Liver (tissue), 9 donors: ENCODE measurements around the gene PIGH. TPM values are rescaled to one million over a fixed set of nuclear protein-coding genes. Genes with fewer than 3 reads are reported as not detected.

Experiments used
- DNase-seq: peaks from one replicate; pipeline ENCODE4 v3.0.0-alpha.2; 2017; ENCODE audit warnings: low spot score
- H3K27ac ChIP-seq, 2 donors: one replicate each; pipeline ENCODE4 v1.7.0; 2013; ENCODE audit warnings: inconsistent platforms in 2 of 2, low read length in 2 of 2, control low read depth in 1 of 2, low read depth in 1 of 2, mild to moderate bottlenecking in 1 of 2
- H3K27me3 ChIP-seq, 4 donors: one replicate each; pipeline versions ENCODE4 v1.6.1 to v1.7.0; 2013; ENCODE audit warnings: low read length in 3 of 4, inconsistent platforms in 1 of 4, mild to moderate bottlenecking in 1 of 4, moderate library complexity in 1 of 4; ENCODE audit not compliant: control insufficient read depth in 4 of 4, insufficient read depth in 4 of 4
- H3K36me3 ChIP-seq, 4 donors: one replicate each; pipeline versions ENCODE4 v1.6.1 to v1.7.0; 2013; ENCODE audit warnings: low read length in 3 of 4, mild to moderate bottlenecking in 3 of 4, low read depth in 1 of 4, moderate library complexity in 1 of 4; ENCODE audit not compliant: control insufficient read depth in 4 of 4, insufficient read depth in 3 of 4
- H3K4me1 ChIP-seq, 4 donors: one replicate each; pipeline versions ENCODE4 v1.6.1 to v1.7.0; 2013; ENCODE audit warnings: low read length in 3 of 4, mild to moderate bottlenecking in 3 of 4, moderate library complexity in 1 of 4; ENCODE audit not compliant: control insufficient read depth in 4 of 4, insufficient read depth in 4 of 4
- H3K4me3 ChIP-seq, 3 donors: one replicate each; pipeline versions ENCODE4 v1.6.1 to v1.7.0; 2013; ENCODE audit warnings: low read length in 3 of 3, control low read depth in 1 of 3, low read depth in 1 of 3, mild to moderate bottlenecking in 1 of 3
- H3K9ac ChIP-seq, 2 donors: one replicate each; pipeline ENCODE4 v1.7.0; 2013; ENCODE audit warnings: low read length in 2 of 2, mild to moderate bottlenecking in 2 of 2, moderate library complexity in 2 of 2, control low read depth in 1 of 2, low read depth in 1 of 2
- H3K9me3 ChIP-seq, 4 donors: one replicate each; pipeline versions ENCODE4 v1.6.1 to v1.7.0; 2013; ENCODE audit warnings: low read length in 3 of 4; ENCODE audit not compliant: control insufficient read depth in 4 of 4
- CTCF ChIP-seq: fragments of 150-350 bp; IDR thresholded peaks from 2 replicates; pipeline ENCODE4 v1.5.1; 2017; ENCODE audit warnings: improper control_type of control experiment, low read depth, low read length; ENCODE audit not compliant: missing input control
- EGR1 ChIP-seq, 2 donors: IDR thresholded peaks; 2 replicates each; pipeline ENCODE4 v1.6.1; 2016 to 2018; ENCODE audit warnings: antibody characterized with exemption in 2 of 2, low read depth in 2 of 2
- FOXA1 ChIP-seq: IDR thresholded peaks from 2 replicates; pipeline ENCODE4 v1.6.1; 2016; ENCODE audit warnings: antibody characterized with exemption
- FOXA2 ChIP-seq: IDR thresholded peaks from 2 replicates; pipeline ENCODE4 v1.6.1; 2016; ENCODE audit warnings: antibody characterized with exemption
- GABPA ChIP-seq, 2 donors: IDR thresholded peaks in 1 of 2; conservative IDR thresholded peaks in 1 of 2; 2 replicates each; pipeline ENCODE4 v1.6.1; 2016; ENCODE audit warnings: antibody characterized with exemption in 2 of 2, mild to moderate bottlenecking in 1 of 2, moderate library complexity in 1 of 2
- HNF4A ChIP-seq, 2 donors: conservative IDR thresholded peaks; 2 replicates each; pipeline ENCODE4 v1.6.1; 2016; ENCODE audit warnings: antibody characterized with exemption in 2 of 2, mild to moderate bottlenecking in 2 of 2
- HNF4G ChIP-seq: IDR thresholded peaks from 2 replicates; pipeline ENCODE4 v1.6.1; 2016; ENCODE audit warnings: antibody characterized with exemption
- JUND ChIP-seq, 2 donors: IDR thresholded peaks; 2 replicates each; pipeline ENCODE4 v1.6.1; 2016; ENCODE audit warnings: antibody characterized with exemption in 2 of 2
- NR2F2 ChIP-seq: IDR thresholded peaks from 2 replicates; pipeline ENCODE4 v1.6.1; 2016; ENCODE audit warnings: antibody characterized with exemption
- RAD21 ChIP-seq, 2 donors: IDR thresholded peaks; 2 replicates each; pipeline ENCODE4 v1.6.1; 2016; ENCODE audit warnings: antibody characterized with exemption in 2 of 2, mild to moderate bottlenecking in 2 of 2
- REST ChIP-seq: IDR thresholded peaks from 2 replicates; pipeline ENCODE4 v1.6.1; 2016; ENCODE audit warnings: antibody characterized with exemption, mild to moderate bottlenecking
- RXRA ChIP-seq, 2 donors: IDR thresholded peaks; 2 replicates each; pipeline ENCODE4 v1.6.1; 2017 to 2018; ENCODE audit warnings: antibody characterized with exemption in 2 of 2, mild to moderate bottlenecking in 1 of 2
- SP1 ChIP-seq: IDR thresholded peaks from 2 replicates; pipeline ENCODE4 v1.6.1; 2018; ENCODE audit warnings: antibody characterized with exemption, mild to moderate bottlenecking
- TAF1 ChIP-seq: conservative IDR thresholded peaks from 2 replicates; pipeline ENCODE4 v1.6.1; 2016; ENCODE audit warnings: antibody characterized with exemption, mild to moderate bottlenecking
- YY1 ChIP-seq: IDR thresholded peaks from 2 replicates; pipeline ENCODE4 v1.6.1; 2016; ENCODE audit warnings: antibody characterized with exemption, mild to moderate bottlenecking
- ZBTB33 ChIP-seq: IDR thresholded peaks from 2 replicates; pipeline ENCODE4 v1.6.1; 2016; ENCODE audit warnings: antibody characterized with exemption
- WGBS: extraction: QIAGEN DNeasy Blood & Tissue Kit; methylation state at CpG from one replicate; pipeline ENCODE4 v1.1.7; 2013; 5-methylcytosine and 5-hydroxymethylcytosine counted together
- polyA plus RNA-seq, 2 donors: library from polyadenylated mRNA; stranded (reverse) in 1 of 2; unstranded in 1 of 2; fragments of 200-250 nt in 1 of 2; fragments of >200 nt in 1 of 2; fragmentation: Nextera tagmentation in 1 of 2; extraction: Ambion mirVana in 1 of 2; gene quantifications; one replicate each; pipeline versions ENCODE4 v1.2.1 to v1.2.3, GENCODE V29; 2013 to 2015
- total RNA-seq, 2 donors: library from RNA; depleted of rRNA; stranded (reverse); fragments of >200 nt; gene quantifications; one replicate each; pipeline ENCODE4 v1.2.3, GENCODE V29; 2014
- TF ChIP-seq, protein P1 (sequence below): IDR thresholded peaks from 2 replicates; pipeline ENCODE4 v1.6.1; 2016; ENCODE audit warnings: antibody characterized with exemption
- TF ChIP-seq, protein P2 (sequence below): IDR thresholded peaks from 2 replicates; pipeline ENCODE4 v1.6.1; 2016; ENCODE audit warnings: antibody characterized with exemption
- donor health status: healthy.
- donor health status: healthy.
- donor health status: healthy.
- donor health status: healthy.
- donor health status: healthy.

Gene PIGH
- total and polyA plus RNA-seq, 4 donors: 14.2 to 36.1 (median 21.7) TPM

DNA sequence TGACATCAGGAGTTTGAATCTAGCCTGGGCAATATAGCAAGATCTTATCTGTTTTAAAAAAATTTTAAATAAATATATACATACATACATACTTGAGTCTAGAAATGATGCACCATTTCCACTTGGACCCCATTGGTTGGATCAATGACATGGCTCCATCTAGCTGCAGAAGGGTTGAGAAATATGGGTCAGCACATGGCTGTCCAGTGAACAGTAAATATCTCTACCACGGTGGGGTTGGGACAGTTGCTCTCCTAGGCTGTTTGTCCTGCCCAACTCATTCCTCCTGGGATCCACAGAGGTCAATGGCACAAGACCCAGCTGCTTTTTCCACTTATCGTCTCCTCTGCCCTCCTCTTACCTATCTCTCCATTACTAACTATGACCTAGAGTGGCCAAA, 43.4 kb downstream of the PIGH start (continued):
- TF ChIP-seq CTCF (no peak), EGR1 (IDR thresholded peaks at IDR 0.05; ENCODE audit: low read depth in 2 of 2) (no peak), FOXA1 (no peak)

DNA sequence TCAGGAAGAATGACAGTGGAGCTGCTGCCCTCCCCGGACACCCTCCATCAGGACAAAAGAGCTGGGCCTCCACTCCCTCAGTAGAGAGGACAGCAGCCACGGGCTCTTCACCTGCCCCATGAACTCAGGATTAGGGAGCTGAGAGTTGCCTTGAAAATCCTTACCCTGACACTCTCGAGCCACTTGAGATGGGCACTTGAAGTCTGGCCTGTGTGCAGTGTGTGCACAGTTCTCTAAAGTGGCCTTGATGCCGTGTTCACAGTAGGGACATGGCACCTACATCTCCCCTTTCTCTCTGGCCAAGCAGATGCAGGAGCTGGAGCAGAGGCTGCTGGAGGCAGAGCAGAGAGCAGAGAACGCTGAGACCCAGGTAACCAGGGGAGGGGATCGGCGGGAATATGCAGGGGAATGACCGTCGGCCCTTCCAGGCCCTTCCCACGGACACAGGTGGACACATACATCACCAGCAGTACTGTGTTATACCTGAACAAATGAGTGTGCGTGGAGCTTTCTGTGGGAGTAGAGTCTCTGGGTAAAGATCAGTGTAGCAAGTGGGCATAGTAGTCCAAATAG, 44.5 kb downstream of the PIGH start:
- Histone ChIP-seq H3K36me3 (no peaks in the 10 kb centered on the region), H3K27ac (no peak overlapping the region), H3K9ac (no peak overlapping the region), H3K4me3 (no peak overlapping the region), H3K4me1 (no peaks in the 10 kb centered on the region), H3K9me3 (no peaks in the 10 kb centered on the region), H3K27me3 (no peaks in the 10 kb centered on the region)
- TF ChIP-seq GABPA (IDR thresholded peaks at IDR 0.05 in 1 of 2, conservative IDR thresholded peaks at IDR 0.05 in 1 of 2) (no peak), SP1 (no peak)
- no peak for DNase-seq
- WGBS: 87% methylated on average over 11 of the region's 11 CpGs

- H3K9me3 ChIP-seq: no peaks in the 10 kb centered on the region
- H3K36me3 ChIP-seq: no peaks in the 10 kb centered on the region
- DNase-seq: no peak
- no peak overlapping the region for H3K4me3 ChIP-seq
- no peak for TF ChIP-seq YY1
- no peak for TF ChIP-seq RXRA (IDR thresholded peaks at IDR 0.05)
- TF ChIP-seq, protein P1, sequence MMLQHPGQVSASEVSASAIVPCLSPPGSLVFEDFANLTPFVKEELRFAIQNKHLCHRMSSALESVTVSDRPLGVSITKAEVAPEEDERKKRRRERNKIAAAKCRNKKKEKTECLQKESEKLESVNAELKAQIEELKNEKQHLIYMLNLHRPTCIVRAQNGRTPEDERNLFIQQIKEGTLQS: no peak
- no peak for TF ChIP-seq TAF1
- TF ChIP-seq HNF4A (conservative IDR thresholded peaks at IDR 0.05): no peak
- TF ChIP-seq, protein P2, sequence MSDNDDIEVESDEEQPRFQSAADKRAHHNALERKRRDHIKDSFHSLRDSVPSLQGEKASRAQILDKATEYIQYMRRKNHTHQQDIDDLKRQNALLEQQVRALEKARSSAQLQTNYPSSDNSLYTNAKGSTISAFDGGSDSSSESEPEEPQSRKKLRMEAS: no peak
- no peak for TF ChIP-seq FOXA1
- no peak for TF ChIP-seq FOXA2
- TF ChIP-seq ZBTB33: no peak
- no peak for TF ChIP-seq NR2F2
- no peak for TF ChIP-seq CTCF
- no peak for TF ChIP-seq JUND (IDR thresholded peaks at IDR 0.05)
- TF ChIP-seq GABPA (IDR thresholded peaks at IDR 0.05 in 1 of 2, conservative IDR thresholded peaks at IDR 0.05 in 1 of 2): no peak
- TF ChIP-seq HNF4G: no peak
- TF ChIP-seq EGR1 (IDR thresholded peaks at IDR 0.05; ENCODE audit: low read depth in 2 of 2): no peak
- no peak for TF ChIP-seq REST
- no peak for TF ChIP-seq RAD21 (IDR thresholded peaks at IDR 0.05)
- no peak for TF ChIP-seq SP1
- H3K27ac ChIP-seq: no peak overlapping the region
- no peaks in the 10 kb centered on the region for H3K4me1 ChIP-seq
- no peaks in the 10 kb centered on the region for H3K27me3 ChIP-seq
- H3K9ac ChIP-seq: no peak overlapping the region
- 93% methylated on average over 7 of the region's 7 CpGs for WGBS
Observed at GRCh38 chr14:67554341-67554740, 45.7 kb downstream of the PIGH start.
